HCT116 (cell line): Measurements from ENCODE around the gene CACNA1C. TPM values are rescaled to one million over a fixed set of nuclear protein-coding genes. Genes with fewer than 3 reads are reported as not detected.

Experiments
- ATAC-seq: fragments of 200-7000 bp; cut with Tn5 transposase; 2 replicates; pipeline ENCODE4 v1.9.1; 2020; ENCODE audit warnings: mild to moderate bottlenecking, moderate library complexity
- BruUV-seq: library from RNA; stranded (reverse); fragments of 400-500 nt; replicated peaks from 2 replicates; lab custom pipeline; 2021; lab: Mats Ljungman, UMichigan
- CTCF ChIA-PET: fragments of 300-600 bp; sonication (Branson Sonifier 250); formaldehyde crosslinking; loops from one replicate; lab custom pipeline; 2021; ENCODE audit warnings: antibody characterized with exemption; lab: Charles Lee
- POLR2A ChIA-PET: fragments of 300-600, 350-600 bp; sonication (Branson Sonifier 250); formaldehyde crosslinking; loops from one replicate; lab custom pipeline; 2021; ENCODE audit warnings: antibody characterized with exemption; lab: Charles Lee
- RAD21 ChIA-PET, 2 experiments: fragments of 300-600 bp; sonication (Branson Sonifier 250); formaldehyde crosslinking; loops; one replicate each; lab custom pipeline; 2023; ENCODE audit warnings: low total read pairs in 2 of 2; ENCODE audit not compliant: uncharacterized antibody in 2 of 2, unreplicated experiment in 2 of 2, low non-redundant PET in 1 of 2; lab: Charles Lee
- DNase-seq: peaks from one replicate; pipeline ENCODE4 v3.0.0-alpha.2; 2010; ENCODE audit warnings: low read depth, low spot score
- H2AFZ ChIP-seq: fragments of 200-600 bp; shearing (Covaris generic), sonication (generic); 2 replicates; pipeline ENCODE4 v1.6.1; 2017; ENCODE audit warnings: low read depth, mixed run types, mixed read lengths, antibody characterized with exemption, low read length; ENCODE audit not compliant: poor library complexity, severe bottlenecking
- H3K27ac ChIP-seq: 2 replicates; pipeline ENCODE4 v1.5.1; 2012; ENCODE audit warnings: low read depth, low read length
- H3K27me3 ChIP-seq: fragments of 200-600 bp; sonication (generic); 2 replicates; pipeline ENCODE4 v1.6.1; 2016; ENCODE audit warnings: mixed run types, low read length, mixed read lengths; ENCODE audit not compliant: insufficient read depth
- H3K36me3 ChIP-seq, 2 experiments: fragments of 200-500 bp in 1 of 2; fragments of 200-600 bp in 1 of 2; sonication (Bioruptor generic) in 1 of 2; sonication (generic) in 1 of 2; 2 replicates each; pipeline versions ENCODE4 v1.5.1 to v1.6.1; 2014 to 2016; ENCODE audit warnings: low read length in 2 of 2, inconsistent platforms in 1 of 2, mixed read lengths in 1 of 2, mixed run types in 1 of 2; ENCODE audit not compliant: insufficient read depth in 2 of 2, control insufficient read depth in 1 of 2
- H3K4me1 ChIP-seq, 2 experiments: fragments of 200-600 bp in 1 of 2; sonication (generic) in 1 of 2; 2 replicates each; pipeline versions ENCODE4 v1.5.1 to v1.6.1; 2012 to 2017; ENCODE audit warnings: low read length in 2 of 2, inconsistent platforms in 1 of 2, mild to moderate bottlenecking in 1 of 2, mixed read lengths in 1 of 2, mixed run types in 1 of 2, moderate library complexity in 1 of 2; ENCODE audit not compliant: insufficient read depth in 2 of 2, control insufficient read depth in 1 of 2
- H3K4me2 ChIP-seq: fragments of 200-600 bp; sonication (generic); 2 replicates; pipeline ENCODE4 v1.6.1; 2017; ENCODE audit warnings: mixed run types, low read length, mixed read lengths
- H3K4me3 ChIP-seq, 2 experiments: fragments of 200-600 bp in 1 of 2; sonication (generic) in 1 of 2; replicated peaks in 1 of 2; 2 replicates each; pipeline ENCODE4 v1.5.1; 2011 to 2016; ENCODE audit warnings: low read length in 2 of 2, control low read depth in 1 of 2, low read depth in 1 of 2, mild to moderate bottlenecking in 1 of 2, mixed read lengths in 1 of 2, mixed run types in 1 of 2
- H3K79me2 ChIP-seq: fragments of 200-600 bp; sonication (generic); 2 replicates; pipeline ENCODE4 v1.6.1; 2017; ENCODE audit warnings: mild to moderate bottlenecking, mixed run types, low read length, moderate library complexity, mixed read lengths; ENCODE audit not compliant: insufficient read depth
- H3K9ac ChIP-seq: fragments of 200-600 bp; sonication (generic); 2 replicates; pipeline ENCODE4 v1.6.1; 2016; ENCODE audit warnings: low read length, mixed read lengths
- H3K9me2 ChIP-seq: fragments of 200-600 bp; sonication (generic), shearing (Covaris generic); 2 replicates; pipeline ENCODE4 v1.6.1; 2017; ENCODE audit warnings: mixed run types, mild to moderate bottlenecking, moderate library complexity; ENCODE audit not compliant: insufficient read depth
- H3K9me3 ChIP-seq, 2 experiments: fragments of 200-500 bp in 1 of 2; fragments of 200-600 bp in 1 of 2; sonication (Bioruptor generic) in 1 of 2; sonication (generic) in 1 of 2; 2 replicates each; pipeline ENCODE4 v1.6.1; 2014 to 2017; ENCODE audit warnings: low read length in 2 of 2, mixed read lengths in 2 of 2, inconsistent platforms in 1 of 2, low read depth in 1 of 2, mild to moderate bottlenecking in 1 of 2, mixed run types in 1 of 2, moderate library complexity in 1 of 2; ENCODE audit not compliant: control insufficient read depth in 1 of 2, insufficient read depth in 1 of 2
- H4K20me1 ChIP-seq: fragments of 200-600 bp; sonication (generic), shearing (Covaris generic); 2 replicates; pipeline ENCODE4 v1.6.1; 2017; ENCODE audit warnings: mixed run types, mild to moderate bottlenecking, moderate library complexity; ENCODE audit not compliant: insufficient read depth
- CEBPB ChIP-seq: IDR thresholded peaks from 2 replicates; pipeline ENCODE4 v1.6.1; 2012; ENCODE audit warnings: low read depth
- ELF1 ChIP-seq: IDR thresholded peaks from 2 replicates; pipeline ENCODE4 v1.6.1; 2012; ENCODE audit warnings: low read depth, borderline replicate concordance
- EZH2 ChIP-seq: fragments of 200-600 bp; sonication (generic); IDR thresholded peaks from 2 replicates; pipeline ENCODE4 v1.6.1; 2017; ENCODE audit warnings: antibody characterized with exemption, mixed run types
- ZFX ChIP-seq: fragments of 450-650 bp; IDR thresholded peaks from 2 replicates; pipeline ENCODE4 v1.6.1; 2017
- ZNF274 ChIP-seq: fragments of 200-500 bp; sonication (Bioruptor generic); IDR thresholded peaks from 2 replicates; pipeline ENCODE4 v1.6.1; 2014; ENCODE audit warnings: mild to moderate bottlenecking, low read depth, low read length, inconsistent platforms
- intact Hi-C: fragments of 100-400 bp; cut with micrococcal nuclease; formaldehyde crosslinking; loops from 2 replicates; pipeline ENCODE4 v1.10.0; 2022
- total RNA-seq: library from RNA; stranded (reverse); gene quantifications from one replicate; pipeline ENCODE4 v1.2.1, GENCODE V29; 2021; ENCODE audit not compliant: unreplicated experiment
- TF ChIP-seq, protein P1 (sequence below): IDR thresholded peaks from 2 replicates; pipeline ENCODE4 v1.6.1; 2012; ENCODE audit warnings: low read depth
- TF ChIP-seq, protein P2 (sequence below): IDR thresholded peaks from 2 replicates; pipeline ENCODE4 v1.6.1; 2012

Gene CACNA1C
- total RNA-seq, 1 experiment from 2014 or later: 0.05 TPM

DNA sequence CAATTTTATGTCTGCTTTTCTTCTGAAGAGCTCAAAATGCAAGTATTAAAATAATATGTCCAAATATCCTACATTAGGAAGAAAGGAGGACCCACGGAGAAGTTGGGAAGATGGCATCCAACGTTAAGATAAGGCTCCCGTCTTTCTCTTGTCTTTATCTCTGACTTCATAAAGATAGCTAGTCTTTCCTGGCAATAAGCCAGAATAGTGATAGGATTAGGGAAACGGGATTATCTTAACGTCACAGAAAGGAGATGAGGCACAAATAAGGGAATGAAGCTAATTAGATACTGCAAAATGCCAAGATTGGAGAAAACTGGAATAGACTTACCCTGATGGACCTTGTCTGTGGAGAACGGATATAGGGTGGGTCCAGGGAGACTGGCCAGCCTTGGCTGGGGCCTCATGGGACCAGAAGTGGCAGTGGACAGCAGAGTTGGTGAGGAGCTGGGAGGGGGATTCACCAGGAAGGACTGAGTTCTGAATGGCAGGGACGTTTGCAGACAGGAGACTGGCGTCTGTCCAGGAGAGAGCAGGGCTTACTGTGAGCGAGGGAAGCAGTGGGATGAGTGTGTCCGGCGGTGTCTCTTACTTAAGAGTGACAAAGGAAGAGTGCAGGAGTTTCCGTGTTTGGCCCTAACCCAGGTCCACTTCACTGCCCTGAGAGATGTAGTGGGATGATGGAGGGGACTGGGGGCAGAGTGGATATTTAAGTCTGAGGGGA is 119.9 kb downstream of the CACNA1C start:
- H3K79me2 ChIP-seq: no peaks in the 10 kb centered on the region
- no peak overlapping the region for H3K4me2 ChIP-seq
- H2AFZ ChIP-seq: no peak overlapping the region
- no peak overlapping the region for H3K4me3 ChIP-seq
- ChIA-PET RAD21 (no interaction called here), CTCF (no interaction called here), POLR2A (no interaction called here)
- TF ChIP-seq, protein P1, sequence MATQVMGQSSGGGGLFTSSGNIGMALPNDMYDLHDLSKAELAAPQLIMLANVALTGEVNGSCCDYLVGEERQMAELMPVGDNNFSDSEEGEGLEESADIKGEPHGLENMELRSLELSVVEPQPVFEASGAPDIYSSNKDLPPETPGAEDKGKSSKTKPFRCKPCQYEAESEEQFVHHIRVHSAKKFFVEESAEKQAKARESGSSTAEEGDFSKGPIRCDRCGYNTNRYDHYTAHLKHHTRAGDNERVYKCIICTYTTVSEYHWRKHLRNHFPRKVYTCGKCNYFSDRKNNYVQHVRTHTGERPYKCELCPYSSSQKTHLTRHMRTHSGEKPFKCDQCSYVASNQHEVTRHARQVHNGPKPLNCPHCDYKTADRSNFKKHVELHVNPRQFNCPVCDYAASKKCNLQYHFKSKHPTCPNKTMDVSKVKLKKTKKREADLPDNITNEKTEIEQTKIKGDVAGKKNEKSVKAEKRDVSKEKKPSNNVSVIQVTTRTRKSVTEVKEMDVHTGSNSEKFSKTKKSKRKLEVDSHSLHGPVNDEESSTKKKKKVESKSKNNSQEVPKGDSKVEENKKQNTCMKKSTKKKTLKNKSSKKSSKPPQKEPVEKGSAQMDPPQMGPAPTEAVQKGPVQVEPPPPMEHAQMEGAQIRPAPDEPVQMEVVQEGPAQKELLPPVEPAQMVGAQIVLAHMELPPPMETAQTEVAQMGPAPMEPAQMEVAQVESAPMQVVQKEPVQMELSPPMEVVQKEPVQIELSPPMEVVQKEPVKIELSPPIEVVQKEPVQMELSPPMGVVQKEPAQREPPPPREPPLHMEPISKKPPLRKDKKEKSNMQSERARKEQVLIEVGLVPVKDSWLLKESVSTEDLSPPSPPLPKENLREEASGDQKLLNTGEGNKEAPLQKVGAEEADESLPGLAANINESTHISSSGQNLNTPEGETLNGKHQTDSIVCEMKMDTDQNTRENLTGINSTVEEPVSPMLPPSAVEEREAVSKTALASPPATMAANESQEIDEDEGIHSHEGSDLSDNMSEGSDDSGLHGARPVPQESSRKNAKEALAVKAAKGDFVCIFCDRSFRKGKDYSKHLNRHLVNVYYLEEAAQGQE: no peak
- TF ChIP-seq ELF1: no peak
- TF ChIP-seq ZFX: no peak
- TF ChIP-seq, protein P2, sequence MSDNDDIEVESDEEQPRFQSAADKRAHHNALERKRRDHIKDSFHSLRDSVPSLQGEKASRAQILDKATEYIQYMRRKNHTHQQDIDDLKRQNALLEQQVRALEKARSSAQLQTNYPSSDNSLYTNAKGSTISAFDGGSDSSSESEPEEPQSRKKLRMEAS: no peak
- no peak for TF ChIP-seq CEBPB
- no peak for TF ChIP-seq EZH2
- TF ChIP-seq ZNF274: no peak
- H3K9me3 ChIP-seq: no peaks in the 10 kb centered on the region
- no peak overlapping the region for H3K27ac ChIP-seq
- H4K20me1 ChIP-seq: no peaks in the 10 kb centered on the region
- no peak overlapping the region for H3K9ac ChIP-seq
- DNase-seq (no peak), ATAC-seq (no peak)
- intact Hi-C loops: no loop called here
- H3K27me3 ChIP-seq: peaks cover 8% of the 10 kb centered on the region; the same call in 1 of the 2 replicates
- peaks cover 0 to 21% of the 10 kb centered on the region in 2 experiments; a peak in 2 of 4 replicates for H3K4me1 ChIP-seq
- H3K9me2 ChIP-seq: no peaks in the 10 kb centered on the region
- no peaks in the 10 kb centered on the region for H3K36me3 ChIP-seq
- BruUV-seq: no TSS peak
